SKM-1 (cell line): ENCODE measurements around the gene HAP1.
"Not testable (repeated sequence)": the region's sequence is repeated elsewhere in the genome, so short reads cannot be mapped to it uniquely, and the experiment has no call there.

ENCODE experiments used
- DNase-seq: peaks from one replicate; lab custom pipeline; 2025; ENCODE audit not compliant: unreplicated experiment; lab: John Stamatoyannopoulos, UW

HAP1 gene

GRCh38 chr17:41691031-41691777 is 43.2 kb downstream of the HAP1 start:
- no peak for DNase-seq

- DNase-seq: no peak
These were observed 43.9 kb downstream of the HAP1 start for GRCh38 chr17:41690497-41690896.

GRCh38 chr17:41689497-41690299 is 44.7 kb downstream of the HAP1 start:
- peak; percentile 51 for DNase-seq

GRCh38 chr17:41688641-41689496 is 45.6 kb downstream of the HAP1 start, which contains the start of gene EIF1:
Gene EIF1, plus strand, starts transcription at chr17:41688885. Its CDS starts 154 bp downstream, at chr17:41689039.
- peak; percentile 98 for DNase-seq

- DNase-seq: no peak
These were observed 46.4 kb downstream of the HAP1 start for GRCh38 chr17:41687828-41688640.

- no peak for DNase-seq
These were observed 48.2 kb downstream of the HAP1 start for GRCh38 chr17:41686281-41686680.

- DNase-seq: not testable (repeated sequence)
These were observed 48.7 kb downstream of the HAP1 start for GRCh38 chr17:41685753-41686152.

- DNase-seq: no peak
These were observed 50.4 kb downstream of the HAP1 start for GRCh38 chr17:41684035-41684434.

- no peak for DNase-seq
These were observed 50.9 kb downstream of the HAP1 start for GRCh38 chr17:41683441-41684007.

GRCh38 chr17:41682631-41683030 is 51.8 kb downstream of the HAP1 start:
- no peak for DNase-seq

GRCh38 chr17:41681776-41682175 is 52.7 kb downstream of the HAP1 start:
- DNase-seq: no peak

- no peak for DNase-seq
These were observed 53.9 kb downstream of the HAP1 start for GRCh38 chr17:41680426-41681040.

- no peak for DNase-seq
These were observed 54.6 kb downstream of the HAP1 start for GRCh38 chr17:41679740-41680425.

- DNase-seq: peak; percentile 83
These were observed 55.3 kb downstream of the HAP1 start for GRCh38 chr17:41678907-41679739.

GRCh38 chr17:41678411-41678906 is 56.0 kb downstream of the HAP1 start:
- no peak for DNase-seq

GRCh38 chr17:41676058-41676419 is 58.4 kb downstream of the HAP1 start:
- DNase-seq: no peak

GRCh38 chr17:41675157-41676057 is 59.0 kb downstream of the HAP1 start:
- DNase-seq: not testable (repeated sequence)
